Heart left ventricle (tissue), 13 donors: Measurements from ENCODE around the gene TMEM252.

Source experiments
- POLR2A ChIP-seq, 2 donors: fragments of 450-650 bp; IDR thresholded peaks; one replicate each; pipeline ENCODE4 v1.6.1; 2017; ENCODE audit warnings: antibody characterized with exemption in 2 of 2, mild to moderate bottlenecking in 2 of 2, moderate library complexity in 2 of 2
- TF ChIP-seq, protein P1 (sequence below), 12 donors: fragments of 200-600 bp; sonication (generic) in 4 of 12; IDR thresholded peaks; one replicate each; pipeline versions ENCODE4 v1.5.0 to v1.8.0; 2018 to 2022; ENCODE audit warnings: antibody characterized with exemption in 12 of 12, mild to moderate bottlenecking in 5 of 12
- donor health status: ischemic (EF 13 %, LVEDD 7.1; RV severe dilation, severe dysfunction).
- donor health status: DM: no; HTN: yes; CAD: no.
- donor health status: DM: no; HTN: no; CAD: no.
- donor health status: ischemic (EF 25% LVEDD 6.9; RV normal size, moderate dysfunction).
- donor health status: ischemic (EF 25% LVEDD 5.7; RV mildly dilated, moderate dysfunction).
- donor health status: ischemic (EF 35%, LVEDD 5.7; RV mildly dilated, moderate dysfunction).
- donor health status: nonischemic (EF 11% LVEDD 7.7; RV severe dilation, severe dysfunction).
- donor health status: DM: yes; HTN: yes; CAD: no.
- donor health status: PGD.
- donor health status: ischemic (EF 29% LVEDD 5.4; RV normal size, mild dysfunction).
- donor health status: nonischemic (EF 23%, LVEDD 6.1; RV moderate dilation, normal function).

DNA sequence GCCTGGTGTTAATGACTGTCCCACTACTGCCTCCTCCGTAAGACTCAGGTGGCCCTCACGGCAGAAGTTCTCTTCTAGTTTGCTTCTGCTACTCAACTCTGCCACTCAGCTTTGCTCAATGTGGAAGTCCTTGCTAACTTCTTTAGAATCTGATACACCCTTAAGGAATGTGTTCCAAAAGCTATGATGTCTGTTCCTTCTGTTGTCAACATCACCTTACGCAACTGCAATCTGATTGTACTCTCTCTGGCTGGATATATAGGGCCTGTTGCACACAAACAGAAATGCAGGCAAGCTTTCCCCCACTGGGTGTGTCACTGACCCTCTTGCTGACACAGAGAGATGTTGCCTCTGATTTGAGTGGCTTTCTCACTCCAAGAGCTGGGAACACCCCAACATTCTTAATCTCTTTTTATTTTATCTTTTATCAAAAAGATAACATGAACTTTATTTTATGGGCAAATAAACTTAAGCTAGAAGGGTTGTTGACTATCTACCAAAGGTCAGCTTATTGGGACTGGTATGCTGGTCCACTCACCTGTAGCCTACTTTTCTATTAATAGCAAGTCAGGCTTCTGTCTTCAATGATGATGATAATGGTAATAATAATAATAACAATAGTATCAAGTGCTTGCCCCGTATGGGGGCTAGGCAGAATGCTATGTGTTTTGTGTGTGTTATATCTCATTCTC lies 25.2 kb downstream of the TMEM252 start:
- TF ChIP-seq, protein P1, sequence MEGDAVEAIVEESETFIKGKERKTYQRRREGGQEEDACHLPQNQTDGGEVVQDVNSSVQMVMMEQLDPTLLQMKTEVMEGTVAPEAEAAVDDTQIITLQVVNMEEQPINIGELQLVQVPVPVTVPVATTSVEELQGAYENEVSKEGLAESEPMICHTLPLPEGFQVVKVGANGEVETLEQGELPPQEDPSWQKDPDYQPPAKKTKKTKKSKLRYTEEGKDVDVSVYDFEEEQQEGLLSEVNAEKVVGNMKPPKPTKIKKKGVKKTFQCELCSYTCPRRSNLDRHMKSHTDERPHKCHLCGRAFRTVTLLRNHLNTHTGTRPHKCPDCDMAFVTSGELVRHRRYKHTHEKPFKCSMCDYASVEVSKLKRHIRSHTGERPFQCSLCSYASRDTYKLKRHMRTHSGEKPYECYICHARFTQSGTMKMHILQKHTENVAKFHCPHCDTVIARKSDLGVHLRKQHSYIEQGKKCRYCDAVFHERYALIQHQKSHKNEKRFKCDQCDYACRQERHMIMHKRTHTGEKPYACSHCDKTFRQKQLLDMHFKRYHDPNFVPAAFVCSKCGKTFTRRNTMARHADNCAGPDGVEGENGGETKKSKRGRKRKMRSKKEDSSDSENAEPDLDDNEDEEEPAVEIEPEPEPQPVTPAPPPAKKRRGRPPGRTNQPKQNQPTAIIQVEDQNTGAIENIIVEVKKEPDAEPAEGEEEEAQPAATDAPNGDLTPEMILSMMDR (IDR thresholded peaks at IDR 0.05) = no peak
- no peak for TF ChIP-seq POLR2A (IDR thresholded peaks at IDR 0.05)
